GM12891 (cell line): Measurements from ENCODE around the gene SLC29A1.
A peak's percentile ranks its signal among the peaks of the same experiment; 100 is the strongest.

ENCODE experiments used
- POLR2A ChIP-seq: IDR thresholded peaks from 2 replicates; pipeline ENCODE4 v1.6.1; 2011; ENCODE audit warnings: low read depth, low read length, control low read depth
- POLR2AphosphoS5 ChIP-seq: IDR thresholded peaks from 2 replicates; pipeline ENCODE4 v1.6.1; 2011; ENCODE audit warnings: low read depth, low read length, control low read depth
- SPI1 ChIP-seq: IDR thresholded peaks from 2 replicates; pipeline ENCODE4 v1.6.1; 2011; ENCODE audit warnings: low read depth, low read length, control low read depth
- TAF1 ChIP-seq: IDR thresholded peaks from 2 replicates; pipeline ENCODE4 v1.6.1; 2011; ENCODE audit warnings: low read depth, low read length, control low read depth

GRCh38 chr6:44263354-44264100, 40.1 kb downstream of the SLC29A1 start:
- TF ChIP-seq POLR2AphosphoS5, result peak; percentile 46; the same call in 1 of the 2 replicates
- TF ChIP-seq POLR2A, result peak; percentile 76
- peak; percentile 76; the same call in 1 of the 2 replicates for TF ChIP-seq TAF1
- TF ChIP-seq SPI1, result peak; percentile 91
